K562 (cell line): Measurements from ENCODE around the gene RAB12. TPM values are rescaled to one million over a fixed set of nuclear protein-coding genes. Genes with fewer than 3 reads are reported as not detected.

Source experiments
- ATAC-seq: fragments of 200-7000 bp; cut with Tn5 transposase; 3 replicates; pipeline ENCODE4 v1.9.1; 2020; ENCODE audit warnings: moderate library complexity
- BruUV-seq: library from RNA; stranded (reverse); fragments of 400-500 nt; replicated peaks from 2 replicates; lab custom pipeline; 2021; lab: Mats Ljungman, UMichigan
- CTCF ChIA-PET: fragments of 300-600 bp; formaldehyde crosslinking; extraction: SDS; loops from one replicate; lab custom pipeline; 2021; ENCODE audit warnings: low intra/inter-chr PET ratio; lab: Yijun Ruan, JAX
- POLR2A ChIA-PET: fragments of 300-600, 350-650 bp; sonication (Branson Sonifier 250); formaldehyde crosslinking; extraction: SDS; loops from one replicate; lab custom pipeline; 2021; ENCODE audit warnings: antibody characterized with exemption, inconsistent platforms; lab: Yijun Ruan, JAX
- DNase-seq, 4 experiments: peaks; one replicate each; pipeline versions ENCODE4 v3.0.0 to v3.0.0-alpha.2; 2011 to 2018; ENCODE audit warnings: low spot score in 3 of 4, mixed read lengths in 3 of 4; ENCODE audit errors: extremely low read depth in 1 of 4
- FAIRE-seq: peaks from 2 replicates; lab custom pipeline; 2011; peaks lifted over from hg19 to GRCh38; lab: Jason Lieb, UNC
- H2AFZ ChIP-seq: 2 replicates; pipeline ENCODE4 v1.6.0; 2011; ENCODE audit warnings: low read depth, low read length, control low read depth, inconsistent platforms
- H3K27ac ChIP-seq: fragments of 200-600 bp; 3 replicates; pipeline ENCODE4 v1.8.0; 2011; ENCODE audit warnings: low read depth, mild to moderate bottlenecking, control low read depth, inconsistent platforms, low read length, moderate library complexity, mixed read lengths; ENCODE audit errors: extremely low read depth
- H3K27me3 ChIP-seq, 2 experiments: fragments of 300-600 bp in 1 of 2; 2 replicates in 1 of 2; 3 replicates in 1 of 2; pipeline versions ENCODE4 v1.6.0 to v1.8.0; 2011; ENCODE audit warnings: inconsistent platforms in 2 of 2, low read length in 2 of 2, mild to moderate bottlenecking in 1 of 2, mixed read lengths in 1 of 2, moderate library complexity in 1 of 2; ENCODE audit not compliant: control insufficient read depth in 2 of 2, insufficient read depth in 2 of 2
- H3K36me3 ChIP-seq: fragments of 300-600 bp; 3 replicates; pipeline ENCODE4 v1.8.0; 2011; ENCODE audit warnings: mild to moderate bottlenecking, low read length, inconsistent platforms; ENCODE audit not compliant: control insufficient read depth, insufficient read depth
- H3K4me1 ChIP-seq, 2 experiments: fragments of 200-600 bp in 1 of 2; replicated peaks in 1 of 2; 2 replicates in 1 of 2; 3 replicates in 1 of 2; pipeline versions ENCODE4 v1.5.1 to v1.8.0; 2011; ENCODE audit warnings: inconsistent platforms in 2 of 2, low read length in 2 of 2, mild to moderate bottlenecking in 1 of 2, mixed read lengths in 1 of 2, moderate library complexity in 1 of 2; ENCODE audit not compliant: control insufficient read depth in 2 of 2, insufficient read depth in 2 of 2
- H3K4me2 ChIP-seq: 2 replicates; pipeline ENCODE4 v1.6.1; 2011; ENCODE audit warnings: low read length, control low read depth, inconsistent platforms, mixed read lengths; ENCODE audit not compliant: insufficient read depth
- H3K4me3 ChIP-seq: fragments of 200-600 bp; sonication (generic), shearing (Covaris generic); 2 replicates; pipeline ENCODE4 v1.5.1; 2016; ENCODE audit warnings: control low read depth, inconsistent platforms
- H3K79me2 ChIP-seq: fragments of 200-600 bp; 3 replicates; pipeline ENCODE4 v1.8.0; 2011; ENCODE audit warnings: low read length, inconsistent platforms; ENCODE audit not compliant: control insufficient read depth, insufficient read depth
- H3K9ac ChIP-seq, 2 experiments: 2 replicates each; pipeline versions ENCODE4 v1.6.0 to v1.6.1; 2011; ENCODE audit warnings: low read depth in 2 of 2, low read length in 2 of 2, control low read depth in 1 of 2, inconsistent platforms in 1 of 2, mild to moderate bottlenecking in 1 of 2, mixed read lengths in 1 of 2; ENCODE audit not compliant: insufficient read depth in 1 of 2
- H3K9me1 ChIP-seq: one replicate; pipeline ENCODE4 v1.6.0; 2011; ENCODE audit warnings: inconsistent platforms, mild to moderate bottlenecking, low read length, moderate library complexity; ENCODE audit not compliant: control insufficient read depth, insufficient read depth
- H3K9me3 ChIP-seq: replicated peaks from 2 replicates; pipeline ENCODE4 v1.5.1; 2011; ENCODE audit warnings: low read depth, low read length, inconsistent platforms; ENCODE audit not compliant: control insufficient read depth, insufficient read depth
- H4K20me1 ChIP-seq: replicated peaks from 2 replicates; pipeline ENCODE4 v1.6.1; 2011; ENCODE audit warnings: low read length, inconsistent platforms, mixed read lengths; ENCODE audit not compliant: control insufficient read depth, insufficient read depth
- GATAD2A ChIP-seq: fragments of 450-650 bp; IDR thresholded peaks from 2 replicates; pipeline ENCODE4 v1.6.1; 2017
- IRF2 ChIP-seq: sonication (generic); formaldehyde crosslinking; IDR thresholded peaks from 2 replicates; pipeline ENCODE4 v1.8.1; 2022; ENCODE audit warnings: mild to moderate bottlenecking, missing genetic modification reagents
- LEF1 ChIP-seq: fragments of 450-650 bp; IDR thresholded peaks from 2 replicates; pipeline ENCODE4 v1.6.1; 2016; ENCODE audit warnings: mild to moderate bottlenecking
- NUFIP1 ChIP-seq: fragments of 450-650 bp; IDR thresholded peaks from 2 replicates; pipeline ENCODE4 v1.6.1; 2018; ENCODE audit not compliant: partially characterized antibody
- ZKSCAN1 ChIP-seq: fragments of 150-350 bp; IDR thresholded peaks from 2 replicates; pipeline ENCODE4 v1.6.1; 2016; ENCODE audit warnings: low read depth, low read length
- ZNF212 ChIP-seq: fragments of 450-650 bp; formaldehyde crosslinking; IDR thresholded peaks from 2 replicates; pipeline ENCODE4 v1.4.0; 2020; ENCODE audit warnings: mild to moderate bottlenecking
- ZNF347 ChIP-seq: fragments of 450-650 bp; formaldehyde crosslinking; IDR thresholded peaks from 2 replicates; pipeline ENCODE4 v1.4.0; 2020; ENCODE audit warnings: low read depth, mild to moderate bottlenecking, moderate library complexity
- WGBS: fragments of 100-300 bp; shearing (Covaris generic); methylation state at CpG from one replicate; pipeline ENCODE4 v1.1.6; 2016; ENCODE audit warnings: low coverage, mixed read lengths; ENCODE audit not compliant: insufficient coverage; ENCODE audit errors: missing lambda C conversion rate; 5-methylcytosine and 5-hydroxymethylcytosine counted together
- in situ Hi-C: fragments of 300-500 bp; cut with MboI; formaldehyde crosslinking; loops from 4 replicates; pipeline ENCODE4 v1.15.0; 2018; ENCODE audit warnings: inconsistent platforms, mixed read lengths
- intact Hi-C: fragments of 100-400 bp; cut with micrococcal nuclease; formaldehyde crosslinking; loops from 2 replicates; pipeline ENCODE4 v1.14.2; 2022
- polyA plus RNA-seq, 8 experiments: library from polyadenylated mRNA; depleted of rRNA in 4 of 8; stranded (reverse) in 5 of 8; unstranded in 3 of 8; fragments of >200 nt; fragmentation: Nextera tagmentation in 2 of 8; fragmentation: Illumina TruSeq in 1 of 8; extraction: Ambion mirVana in 2 of 8; extraction: Trizol in 1 of 8; gene quantifications; 2 replicates each; pipeline versions ENCODE4 v1.2.1 to v1.2.3, GENCODE V29; 2011 to 2014; ENCODE audit warnings: inconsistent platforms in 1 of 8, missing spikeins in 1 of 8
- total RNA-seq, 7 experiments: library from RNA; depleted of rRNA in 6 of 7; stranded (reverse); fragments of >200 nt in 6 of 7; fragmentation: Illumina TruSeq in 2 of 7; extraction: Trizol in 2 of 7; gene quantifications; 2 replicates each; pipeline versions ENCODE4 v1.2.1 to v1.2.3, GENCODE V29; 2011 to 2021; ENCODE audit warnings: low replicate concordance in 1 of 7
- TF ChIP-seq, protein P1 (sequence below), 3 experiments: IDR thresholded peaks in 2 of 3; conservative IDR thresholded peaks in 1 of 3; 2 replicates each; pipeline ENCODE4 v1.5.1; 2011 to 2012; ENCODE audit warnings: low read length in 3 of 3, mild to moderate bottlenecking in 3 of 3, control low read depth in 2 of 3, improper control_type of control experiment in 1 of 3, inconsistent platforms in 1 of 3, low read depth in 1 of 3, mixed read lengths in 1 of 3, moderate library complexity in 1 of 3; ENCODE audit not compliant: insufficient read depth in 2 of 3
- TF ChIP-seq, protein P2 (sequence below), 2 experiments: fragments of 450-650 bp; IDR thresholded peaks; 2 replicates each; pipeline ENCODE4 v1.6.1; 2016; ENCODE audit warnings: mild to moderate bottlenecking in 2 of 2, borderline replicate concordance in 1 of 2, low read depth in 1 of 2, moderate library complexity in 1 of 2

Gene RAB12
- total and polyA plus RNA-seq, 9 of the 15 experiments (the other 6 are each of a cell fraction or from before 2014, with no cell fraction given), result 0.48 to 21.6 (median 18.8) TPM

DNA sequence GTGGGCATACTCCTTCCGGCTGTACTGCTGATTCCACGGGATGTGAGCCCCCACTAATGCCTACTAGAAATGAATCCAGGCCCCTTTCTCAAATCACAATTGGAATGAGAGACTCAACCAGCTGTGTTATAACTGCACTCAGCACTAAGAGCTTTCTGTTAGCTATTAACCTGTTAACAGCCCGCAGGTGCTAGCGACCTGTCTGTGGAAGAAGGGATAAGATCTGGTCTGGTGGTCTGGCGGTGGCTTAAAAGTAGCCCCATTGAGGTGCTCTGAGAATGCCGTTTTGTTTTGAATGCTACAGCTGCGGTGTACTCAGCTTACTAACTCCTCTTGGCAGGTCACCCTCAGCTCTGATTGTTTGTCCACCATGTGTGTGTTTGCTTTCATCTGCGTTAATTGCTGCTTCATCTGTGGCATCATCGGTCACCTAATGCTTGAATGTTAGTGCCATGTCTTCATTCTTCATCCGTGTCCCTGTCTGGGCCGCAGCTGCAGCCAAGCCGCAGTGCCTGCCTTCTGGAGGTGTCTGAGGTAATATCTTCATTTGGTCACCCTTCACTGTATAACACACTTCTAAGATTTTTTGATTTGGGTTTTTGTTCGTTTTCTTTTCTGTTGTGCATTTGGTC is 16.3 kb downstream of the RAB12 start:
- intact Hi-C loops, result no loop called here
- ChIA-PET CTCF (no interaction called here), POLR2A (interaction anchor here (0.9 to 1.9 kb wide), 6 partner anchors 9 to 83 kb away, joined by 3 to 5 read pairs (median 4); no protein-coding TSS in a partner anchor)
- no peak overlapping the region for H3K27ac ChIP-seq
- no peak overlapping the region for H3K4me3 ChIP-seq
- H3K9ac ChIP-seq, result no peak overlapping the region
- no peak overlapping the region for H3K4me2 ChIP-seq
- H4K20me1 ChIP-seq, result no peaks in the 10 kb centered on the region
- FAIRE-seq (no peak), DNase-seq (no peak), ATAC-seq (no peak)
- BruUV-seq, result no TSS peak
- H3K9me1 ChIP-seq, result no peaks in the 10 kb centered on the region
- peaks cover 38% of the 10 kb centered on the region for H3K79me2 ChIP-seq
- in situ Hi-C loops, result no loop called here
- 83% methylated on average over 13 of the region's 13 CpGs for WGBS
- peaks cover 74% of the 10 kb centered on the region for H3K36me3 ChIP-seq
- H3K9me3 ChIP-seq, result no peaks in the 10 kb centered on the region
- no peak overlapping the region for H2AFZ ChIP-seq
- H3K4me1 ChIP-seq, result no peaks in the 10 kb centered on the region; a peak in 1 of 5 replicates
- no peaks in the 10 kb centered on the region for H3K27me3 ChIP-seq
- TF ChIP-seq GATAD2A (no peak), NUFIP1 (no peak), ZNF347 (CRISPR knock-in tag) (no peak), IRF2 (CRISPR knock-in tag) (no peak), LEF1 (no peak), ZNF212 (CRISPR knock-in tag) (no peak), ZKSCAN1 (no peak)
- TF ChIP-seq, protein P1, sequence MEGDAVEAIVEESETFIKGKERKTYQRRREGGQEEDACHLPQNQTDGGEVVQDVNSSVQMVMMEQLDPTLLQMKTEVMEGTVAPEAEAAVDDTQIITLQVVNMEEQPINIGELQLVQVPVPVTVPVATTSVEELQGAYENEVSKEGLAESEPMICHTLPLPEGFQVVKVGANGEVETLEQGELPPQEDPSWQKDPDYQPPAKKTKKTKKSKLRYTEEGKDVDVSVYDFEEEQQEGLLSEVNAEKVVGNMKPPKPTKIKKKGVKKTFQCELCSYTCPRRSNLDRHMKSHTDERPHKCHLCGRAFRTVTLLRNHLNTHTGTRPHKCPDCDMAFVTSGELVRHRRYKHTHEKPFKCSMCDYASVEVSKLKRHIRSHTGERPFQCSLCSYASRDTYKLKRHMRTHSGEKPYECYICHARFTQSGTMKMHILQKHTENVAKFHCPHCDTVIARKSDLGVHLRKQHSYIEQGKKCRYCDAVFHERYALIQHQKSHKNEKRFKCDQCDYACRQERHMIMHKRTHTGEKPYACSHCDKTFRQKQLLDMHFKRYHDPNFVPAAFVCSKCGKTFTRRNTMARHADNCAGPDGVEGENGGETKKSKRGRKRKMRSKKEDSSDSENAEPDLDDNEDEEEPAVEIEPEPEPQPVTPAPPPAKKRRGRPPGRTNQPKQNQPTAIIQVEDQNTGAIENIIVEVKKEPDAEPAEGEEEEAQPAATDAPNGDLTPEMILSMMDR (IDR thresholded peaks at IDR 0.05 in 2 of 3, conservative IDR thresholded peaks at IDR 0.05 in 1 of 3; ENCODE audit: insufficient read depth in 2 of 3, low read depth in 1 of 3, low read length in 3 of 3), result no peak
- TF ChIP-seq, protein P2, sequence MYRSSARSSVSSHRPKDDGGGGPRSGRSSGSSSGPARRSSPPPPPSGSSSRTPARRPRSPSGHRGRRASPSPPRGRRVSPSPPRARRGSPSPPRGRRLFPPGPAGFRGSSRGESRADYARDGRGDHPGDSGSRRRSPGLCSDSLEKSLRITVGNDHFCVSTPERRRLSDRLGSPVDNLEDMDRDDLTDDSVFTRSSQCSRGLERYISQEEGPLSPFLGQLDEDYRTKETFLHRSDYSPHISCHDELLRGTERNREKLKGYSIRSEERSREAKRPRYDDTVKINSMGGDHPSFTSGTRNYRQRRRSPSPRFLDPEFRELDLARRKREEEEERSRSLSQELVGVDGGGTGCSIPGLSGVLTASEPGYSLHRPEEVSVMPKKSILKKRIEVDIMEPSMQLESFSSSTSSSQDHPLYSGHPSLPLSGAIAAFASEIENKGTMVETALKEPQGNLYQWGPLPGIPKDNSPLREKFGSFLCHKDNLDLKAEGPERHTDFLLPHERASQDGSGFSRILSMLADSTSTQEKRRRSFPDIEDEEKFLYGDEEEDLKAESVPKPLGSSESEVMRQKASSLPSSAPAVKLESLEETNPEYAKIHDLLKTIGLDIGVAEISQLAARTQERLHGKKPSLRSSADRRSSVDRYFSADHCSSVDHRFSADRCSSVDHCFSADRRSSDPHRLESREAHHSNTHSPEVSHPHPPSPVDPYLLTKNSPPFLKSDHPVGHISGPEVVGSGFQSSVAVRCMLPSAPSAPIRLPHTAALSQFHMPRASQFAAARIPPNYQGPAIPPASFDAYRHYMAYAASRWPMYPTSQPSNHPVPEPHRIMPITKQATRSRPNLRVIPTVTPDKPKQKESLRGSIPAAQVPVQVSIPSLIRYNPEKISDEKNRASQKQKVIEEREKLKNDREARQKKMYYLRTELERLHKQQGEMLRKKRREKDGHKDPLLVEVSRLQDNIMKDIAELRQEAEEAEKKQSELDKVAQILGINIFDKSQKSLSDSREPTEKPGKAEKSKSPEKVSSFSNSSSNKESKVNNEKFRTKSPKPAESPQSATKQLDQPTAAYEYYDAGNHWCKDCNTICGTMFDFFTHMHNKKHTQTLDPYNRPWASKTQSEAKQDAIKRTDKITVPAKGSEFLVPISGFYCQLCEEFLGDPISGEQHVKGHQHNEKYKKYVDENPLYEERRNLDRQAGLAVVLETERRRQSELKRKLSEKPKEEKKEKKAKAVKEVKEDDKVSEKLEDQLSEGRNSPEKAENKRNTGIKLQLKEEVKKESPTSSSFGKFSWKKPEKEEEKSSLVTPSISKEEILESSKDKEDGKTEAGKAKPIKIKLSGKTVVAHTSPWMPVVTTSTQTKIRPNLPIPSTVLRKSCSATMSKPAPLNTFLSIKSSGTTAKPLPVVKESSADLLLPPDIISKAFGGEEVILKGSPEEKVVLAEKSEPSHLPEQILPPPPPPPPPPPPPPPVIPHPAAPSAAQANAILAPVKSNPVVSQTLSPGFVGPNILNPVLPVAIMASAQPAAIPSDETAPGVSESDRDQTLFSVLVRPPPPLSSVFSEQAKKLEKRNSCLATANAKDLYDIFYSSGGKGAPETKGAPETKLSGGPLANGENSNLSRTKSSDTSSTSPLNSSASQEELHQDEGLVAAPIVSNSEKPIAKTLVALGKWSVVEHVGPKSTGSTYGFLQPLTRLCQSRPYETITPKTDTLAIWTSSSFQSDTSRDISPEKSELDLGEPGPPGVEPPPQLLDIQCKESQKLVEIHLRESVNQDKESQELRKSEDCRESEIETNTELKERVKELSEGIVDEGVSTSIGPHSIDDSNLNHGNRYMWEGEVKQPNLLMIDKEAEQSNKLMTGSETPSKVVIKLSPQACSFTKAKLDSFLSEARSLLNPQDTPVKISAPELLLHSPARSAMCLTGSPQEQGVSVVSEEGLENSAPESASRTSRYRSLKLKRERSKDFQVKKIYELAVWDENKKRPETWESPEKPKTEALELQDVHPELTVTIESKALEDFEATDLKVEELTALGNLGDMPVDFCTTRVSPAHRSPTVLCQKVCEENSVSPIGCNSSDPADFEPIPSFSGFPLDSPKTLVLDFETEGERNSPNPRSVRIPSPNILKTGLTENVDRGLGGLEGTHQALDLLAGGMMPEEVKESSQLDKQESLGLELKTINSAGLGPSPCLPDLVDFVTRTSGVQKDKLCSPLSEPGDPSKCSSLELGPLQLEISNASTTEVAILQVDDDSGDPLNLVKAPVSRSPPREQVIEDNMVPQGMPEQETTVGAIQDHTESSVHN (IDR thresholded peaks at IDR 0.05; ENCODE audit: borderline replicate concordance in 1 of 2, low read depth in 1 of 2), result no peak
